ENCODE measurements around the gene ASS1. TPM values are rescaled to one million over a fixed set of nuclear protein-coding genes. Genes with fewer than 3 reads are reported as not detected.
A peak's percentile ranks its signal among the peaks of the same experiment; 100 is the strongest.

ASS1 gene
- total RNA-seq, 2 experiments from 2014 or later: 5.4 to 6.3 TPM

DNA sequence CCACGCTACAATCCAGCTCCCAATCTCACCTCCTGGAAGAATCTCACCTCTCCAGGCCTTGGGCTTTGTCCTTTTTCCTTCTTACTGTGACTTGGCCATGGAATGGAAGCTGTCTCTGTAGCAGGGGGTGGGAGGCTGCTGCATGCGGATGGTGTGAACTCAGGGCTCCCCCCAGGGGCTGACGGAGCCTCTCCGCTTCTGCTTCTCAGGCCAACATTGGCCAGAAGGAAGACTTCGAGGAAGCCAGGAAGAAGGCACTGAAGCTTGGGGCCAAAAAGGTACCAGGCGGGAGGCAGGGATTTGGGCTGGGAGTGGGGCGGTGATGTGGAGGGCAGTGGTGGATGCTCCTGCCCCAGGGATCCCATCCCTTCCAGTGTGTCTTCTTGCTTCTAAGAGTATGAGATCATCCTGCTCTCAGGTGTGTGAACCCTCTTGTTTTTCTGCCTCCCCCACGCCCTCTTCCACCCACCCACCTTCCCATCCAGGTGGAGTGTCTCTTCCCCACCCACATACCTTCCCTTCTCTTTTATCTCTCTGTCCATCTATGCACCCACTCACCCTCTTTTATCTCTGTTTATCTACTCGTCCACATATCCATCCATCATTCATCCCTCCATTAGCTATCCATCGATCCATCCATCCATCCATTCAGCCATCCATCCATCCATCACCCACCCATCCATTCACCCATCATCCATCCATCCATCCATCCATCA, 9.5 kb downstream of the ASS1 start:
- Mint-ChIP-seq H3K9me3 (no peaks in the 10 kb centered on the region), H3K4me1 (ENCODE audit: low read depth) (no peaks in the 10 kb centered on the region), H3K36me3 (no peaks in the 10 kb centered on the region), H3K4me3 (no peak overlapping the region), H3K27ac (no peak overlapping the region), H3K27me3 (peaks cover 6% of the 10 kb centered on the region)
- POLR2A ChIA-PET: no interaction called here
- intact Hi-C loops (cut with micrococcal nuclease): no loop called here
- no peak for DNase-seq
- CTCF ChIA-PET: interaction anchor here (0.7 to 1.4 kb wide), 2 partner anchors 228 to 230 kb away, joined by 3 to 7 read pairs; no protein-coding TSS in a partner anchor

DNA sequence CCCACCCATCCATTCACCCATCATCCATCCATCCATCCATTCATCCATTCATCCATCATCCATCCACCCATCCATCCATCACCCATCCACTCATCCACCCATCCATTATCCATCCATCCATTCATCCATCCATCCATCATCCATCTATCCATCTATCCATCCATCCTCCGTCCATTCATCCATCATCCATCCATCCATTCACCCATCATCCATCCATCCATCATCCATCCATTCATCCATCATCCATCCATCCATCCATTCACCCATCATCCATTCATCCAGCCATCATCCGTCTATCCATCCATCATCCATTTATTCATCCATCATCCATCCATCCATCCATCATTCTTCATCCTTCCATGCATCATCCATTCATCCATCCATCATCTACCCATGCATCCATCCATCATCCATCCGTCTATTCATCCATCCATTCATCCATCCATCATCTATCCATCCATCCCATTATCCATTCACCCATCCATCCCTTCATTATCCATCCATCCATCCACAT, 10.1 kb downstream of the ASS1 start:
- no peaks in the 10 kb centered on the region for H3K9me3 Mint-ChIP-seq
- H3K4me3 Mint-ChIP-seq: no peak overlapping the region
- intact Hi-C loops (cut with micrococcal nuclease): no loop called here
- H3K36me3 Mint-ChIP-seq: no peaks in the 10 kb centered on the region
- DNase-seq: no peak
- ChIA-PET POLR2A (no interaction called here), CTCF (no interaction called here)
- H3K27ac Mint-ChIP-seq: no peak overlapping the region
- no peaks in the 10 kb centered on the region for H3K4me1 Mint-ChIP-seq (ENCODE audit: low read depth)
- H3K27me3 Mint-ChIP-seq: peaks cover 6% of the 10 kb centered on the region

DNA sequence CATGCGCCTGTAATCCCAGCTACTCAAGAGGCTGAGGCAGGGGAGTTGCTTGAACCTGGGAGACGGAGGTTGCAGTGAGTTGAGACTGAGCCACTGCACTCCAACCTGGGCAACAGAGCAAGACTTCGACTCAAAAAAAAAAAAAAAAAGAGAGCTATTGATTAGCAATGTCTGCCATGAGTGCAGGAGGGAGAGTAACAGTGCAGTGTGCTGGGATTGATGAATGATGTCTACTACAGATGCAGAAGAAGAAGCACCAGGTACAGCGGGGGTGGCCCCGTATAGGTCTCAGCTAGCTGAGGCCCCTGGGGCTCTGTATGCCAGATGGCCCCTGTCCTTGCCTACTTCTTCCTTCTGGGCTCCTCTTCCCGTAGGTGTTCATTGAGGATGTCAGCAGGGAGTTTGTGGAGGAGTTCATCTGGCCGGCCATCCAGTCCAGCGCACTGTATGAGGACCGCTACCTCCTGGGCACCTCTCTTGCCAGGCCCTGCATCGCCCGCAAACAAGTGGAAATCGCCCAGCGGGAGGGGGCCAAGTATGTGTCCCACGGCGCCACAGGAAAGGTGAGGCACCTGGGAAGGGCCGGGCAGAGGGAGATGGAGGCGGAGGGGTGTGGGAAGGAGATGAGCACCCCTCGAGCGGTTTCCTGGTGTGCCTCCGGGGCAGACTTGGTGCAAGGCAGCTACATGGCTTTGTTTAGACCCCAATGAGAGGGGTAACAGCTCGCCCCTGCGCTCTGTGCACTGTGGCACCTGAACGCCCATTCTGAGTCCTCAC, 13.5 kb downstream of the ASS1 start:
- intact Hi-C loops (cut with micrococcal nuclease): no loop called here
- CTCF ChIA-PET: interaction anchor here (0.5 to 10.8 kb wide), 2 partner anchors 224 to 1430 kb away, joined by 3 to 158 read pairs; partner anchors contain the start of gene SH3GLB2
- POLR2A ChIA-PET: no interaction called here
- Mint-ChIP-seq H3K4me3 (no peak overlapping the region), H3K27me3 (peaks cover 12% of the 10 kb centered on the region), H3K4me1 (ENCODE audit: low read depth) (no peaks in the 10 kb centered on the region), H3K9me3 (no peaks in the 10 kb centered on the region), H3K27ac (no peak overlapping the region), H3K36me3 (no peaks in the 10 kb centered on the region)
- DNase-seq: no peak

DNA sequence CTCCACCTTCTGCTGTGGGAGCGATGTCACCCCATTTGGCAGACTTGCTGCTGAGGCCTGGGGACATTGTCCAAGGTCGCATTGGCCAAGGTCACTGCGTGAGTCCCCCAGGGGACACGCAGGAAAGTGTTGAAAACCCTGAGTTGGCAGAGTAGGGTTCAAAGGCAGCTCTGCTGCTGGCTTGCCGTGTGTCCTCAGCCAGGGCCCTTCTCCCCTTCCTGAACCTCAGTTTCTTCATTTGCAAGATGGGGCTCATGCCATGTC, 14.0 kb downstream of the ASS1 start:
- CTCF ChIA-PET: interaction anchor here (10.8 kb wide), 1 partner anchor 223 kb away, joined by 158 read pairs; no protein-coding TSS in a partner anchor
- H3K9me3 Mint-ChIP-seq: no peaks in the 10 kb centered on the region
- no peak for DNase-seq
- no peak overlapping the region for H3K4me3 Mint-ChIP-seq
- no peak overlapping the region for H3K27ac Mint-ChIP-seq
- H3K4me1 Mint-ChIP-seq (ENCODE audit: low read depth): no peaks in the 10 kb centered on the region
- intact Hi-C loops (cut with micrococcal nuclease): no loop called here
- H3K27me3 Mint-ChIP-seq: peaks cover 13% of the 10 kb centered on the region
- H3K36me3 Mint-ChIP-seq: no peaks in the 10 kb centered on the region
- POLR2A ChIA-PET: no interaction called here

DNA sequence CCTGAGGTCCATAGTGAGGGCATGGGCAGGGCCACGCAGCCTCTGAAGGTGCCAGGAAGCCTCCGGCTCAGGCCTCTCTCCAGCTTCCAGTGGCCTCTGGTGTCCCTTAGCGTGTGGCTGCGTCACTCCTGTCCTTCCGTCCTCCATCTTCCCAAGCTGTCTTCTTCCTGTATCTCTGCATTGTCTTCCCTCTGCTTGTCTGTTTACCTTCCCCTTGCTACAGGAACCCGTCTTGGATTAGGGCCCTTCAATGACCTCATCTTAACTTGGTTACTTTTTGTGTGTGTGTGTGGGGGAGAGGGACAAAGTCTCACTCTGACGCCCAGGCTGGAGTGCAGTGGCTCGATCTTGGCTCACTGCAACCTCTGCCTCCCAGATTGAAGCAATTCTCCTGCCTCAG, 14.4 kb downstream of the ASS1 start:
- Mint-ChIP-seq H3K4me1 (ENCODE audit: low read depth) (no peaks in the 10 kb centered on the region), H3K4me3 (no peak overlapping the region), H3K27me3 (peaks cover 16% of the 10 kb centered on the region), H3K36me3 (no peaks in the 10 kb centered on the region), H3K27ac (no peak overlapping the region), H3K9me3 (no peaks in the 10 kb centered on the region)
- POLR2A ChIA-PET: no interaction called here
- intact Hi-C loops (cut with micrococcal nuclease): no loop called here
- no peak for DNase-seq
- CTCF ChIA-PET: interaction anchor here (10.8 kb wide), 1 partner anchor 223 kb away, joined by 158 read pairs; no protein-coding TSS in a partner anchor

DNA sequence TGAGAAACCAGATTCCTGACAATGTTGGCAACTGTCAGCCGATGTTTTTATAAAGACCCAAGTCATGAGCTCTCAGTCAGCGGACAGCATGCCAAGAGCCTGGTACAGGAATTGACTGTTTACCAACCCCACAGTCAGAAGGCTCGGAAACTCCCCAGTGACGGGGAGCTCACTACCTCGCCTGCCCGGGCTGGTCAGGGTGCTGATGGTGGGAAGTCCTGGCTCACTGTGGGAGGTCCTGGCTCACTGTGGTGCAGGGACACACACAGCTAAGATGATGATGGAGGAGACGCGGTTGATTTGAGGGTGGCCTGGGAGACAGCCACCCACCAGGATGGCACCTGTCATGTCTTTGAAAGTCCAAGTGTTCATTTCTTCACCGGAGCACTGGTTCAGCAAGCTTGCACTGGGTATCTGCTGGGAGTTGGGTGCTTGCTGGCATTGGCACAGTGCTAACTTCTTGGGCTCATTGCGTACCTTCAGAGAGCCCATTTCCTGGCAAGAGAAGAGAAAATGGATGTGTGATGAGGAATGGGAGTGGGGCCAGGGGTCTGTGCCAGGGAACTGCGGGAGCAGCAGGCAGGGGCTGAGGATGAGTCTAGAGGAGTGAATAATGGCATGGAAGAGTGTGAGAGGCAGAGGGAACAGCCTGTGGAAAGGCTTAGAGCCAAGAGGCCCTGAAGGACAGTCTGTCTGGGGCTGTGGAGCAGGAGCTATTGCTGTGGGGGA, 15.3 kb downstream of the ASS1 start:
- Mint-ChIP-seq H3K9me3 (no peaks in the 10 kb centered on the region), H3K4me1 (ENCODE audit: low read depth) (no peaks in the 10 kb centered on the region), H3K4me3 (no peak overlapping the region), H3K27me3 (peaks cover 16% of the 10 kb centered on the region), H3K27ac (no peak overlapping the region), H3K36me3 (no peaks in the 10 kb centered on the region)
- DNase-seq: no peak
- CTCF ChIA-PET: interaction anchor here (0.6 to 10.8 kb wide), 11 partner anchors 13 to 241 kb away, joined by 3 to 158 read pairs (median 4); partner anchors contain the start of gene EXOSC2
- POLR2A ChIA-PET: no interaction called here
- intact Hi-C loops (cut with micrococcal nuclease): no loop called here

DNA sequence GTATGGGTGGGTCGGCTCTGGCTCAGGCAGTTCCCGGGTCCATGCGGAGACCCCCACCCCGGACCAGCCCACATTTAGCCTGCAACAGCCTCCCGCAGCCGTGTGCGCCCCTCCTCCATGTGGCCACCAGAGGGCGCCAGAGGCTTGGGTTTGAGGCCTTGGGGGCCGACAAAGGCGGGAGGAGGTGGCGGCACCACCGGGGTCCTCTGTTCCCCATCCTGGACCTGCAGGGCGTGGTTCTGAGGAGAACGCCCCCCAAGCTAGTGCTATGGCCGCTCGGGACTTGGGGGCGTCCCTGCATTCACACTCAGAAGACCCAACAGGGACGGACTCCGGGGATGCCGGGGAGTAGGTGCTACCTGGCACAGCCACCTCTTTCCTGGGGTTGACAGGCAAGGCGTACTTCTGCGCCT, 16.5 kb downstream of the ASS1 start:
- no peaks in the 10 kb centered on the region for H3K9me3 Mint-ChIP-seq
- POLR2A ChIA-PET: no interaction called here
- H3K36me3 Mint-ChIP-seq: no peaks in the 10 kb centered on the region
- H3K27me3 Mint-ChIP-seq: peaks cover 17% of the 10 kb centered on the region
- intact Hi-C loops (cut with micrococcal nuclease): loop anchor here (1.0 kb wide), 1 partner anchor 221 kb away; no protein-coding TSS in a partner anchor
- H3K4me1 Mint-ChIP-seq (ENCODE audit: low read depth): no peaks in the 10 kb centered on the region
- CTCF ChIA-PET: interaction anchor here (0.6 to 10.8 kb wide), 8 partner anchors 12 to 331 kb away, joined by 3 to 158 read pairs (median 4); partner anchors contain the start of gene EXOSC2
- DNase-seq: peak; percentile 74
- no peak overlapping the region for H3K27ac Mint-ChIP-seq
- no peak overlapping the region for H3K4me3 Mint-ChIP-seq

DNA sequence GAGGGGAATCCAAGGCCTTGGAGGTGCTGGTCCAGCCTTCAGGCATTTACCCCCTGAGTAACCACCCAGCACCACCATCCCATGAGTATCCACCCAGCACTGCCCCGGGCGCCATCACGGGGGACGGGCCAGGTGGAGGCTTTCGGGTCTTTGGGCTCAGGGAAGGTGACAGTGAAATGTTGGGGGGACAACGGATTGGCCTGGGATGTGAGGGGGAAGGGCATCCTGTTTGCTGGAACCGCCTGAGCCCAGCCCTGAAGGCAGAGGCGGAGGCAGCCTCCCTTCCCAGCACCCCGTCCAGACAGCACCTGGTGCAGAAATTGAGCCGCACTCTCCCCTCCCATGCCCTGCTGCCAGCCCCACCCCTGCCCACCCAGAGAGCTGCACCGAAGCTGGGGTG, 17.0 kb downstream of the ASS1 start:
- Mint-ChIP-seq H3K36me3 (no peaks in the 10 kb centered on the region), H3K4me1 (ENCODE audit: low read depth) (no peaks in the 10 kb centered on the region), H3K4me3 (no peak overlapping the region), H3K9me3 (no peaks in the 10 kb centered on the region), H3K27ac (no peak overlapping the region), H3K27me3 (peaks cover 18% of the 10 kb centered on the region)
- no peak for DNase-seq
- ChIA-PET CTCF (interaction anchor here (1.7 to 10.8 kb wide), 3 partner anchors 220 to 240 kb away, joined by 4 to 158 read pairs (median 8); partner anchors contain the start of gene EXOSC2), POLR2A (no interaction called here)
- intact Hi-C loops (cut with micrococcal nuclease): loop anchor here (1.0 kb wide), 1 partner anchor 221 kb away; no protein-coding TSS in a partner anchor

DNA sequence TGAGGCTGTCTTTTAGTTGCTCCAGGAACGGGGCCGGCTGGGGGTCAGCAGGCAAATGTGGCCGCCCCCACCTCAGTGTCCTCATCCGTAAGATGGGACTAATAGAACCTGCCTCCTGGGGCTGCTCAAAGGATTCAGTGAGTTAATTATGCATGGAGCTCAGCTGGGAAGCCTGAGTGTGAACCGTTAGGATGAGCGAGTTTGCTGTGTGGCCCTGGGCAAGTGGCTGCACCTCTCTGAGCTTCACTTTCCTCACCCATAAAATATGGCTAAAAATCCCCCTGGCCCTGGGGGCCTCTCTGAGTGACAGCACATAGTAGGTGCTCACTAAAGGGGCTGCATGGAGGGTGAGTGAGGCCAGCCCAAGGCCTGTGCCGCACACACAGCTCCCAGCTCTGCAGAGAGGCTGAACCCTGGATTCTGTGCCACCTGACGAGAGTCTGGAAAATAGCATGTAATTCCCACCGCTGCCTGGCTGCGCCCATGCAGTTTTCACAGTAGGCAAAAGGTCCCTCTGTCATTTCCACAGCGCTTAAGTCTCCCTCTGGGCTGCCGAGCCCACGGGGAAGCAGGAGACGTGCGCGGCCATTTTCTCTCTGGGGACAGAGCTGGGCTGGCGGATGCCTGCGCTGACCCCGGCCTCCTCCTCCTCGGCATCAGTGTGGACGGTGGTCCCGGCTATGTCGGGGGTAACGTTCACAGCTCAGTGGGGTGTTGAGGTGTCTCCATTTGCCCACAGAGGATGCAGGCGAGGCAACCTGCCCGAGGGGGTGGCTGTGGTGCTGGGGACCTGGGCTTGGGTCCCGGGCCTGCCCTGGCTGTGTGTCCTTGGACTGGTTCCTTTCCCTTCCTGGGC, 18.2 kb downstream of the ASS1 start:
- no peaks in the 10 kb centered on the region for H3K4me1 Mint-ChIP-seq (ENCODE audit: low read depth)
- ChIA-PET POLR2A (no interaction called here), CTCF (interaction anchor here (1.5 to 10.8 kb wide), 2 partner anchors 219 to 223 kb away, joined by 5 to 158 read pairs; no protein-coding TSS in a partner anchor)
- no peak overlapping the region for H3K4me3 Mint-ChIP-seq
- peaks cover 26% of the 10 kb centered on the region for H3K27me3 Mint-ChIP-seq
- H3K9me3 Mint-ChIP-seq: no peaks in the 10 kb centered on the region
- intact Hi-C loops (cut with micrococcal nuclease): no loop called here
- no peak for DNase-seq
- no peaks in the 10 kb centered on the region for H3K36me3 Mint-ChIP-seq
- H3K27ac Mint-ChIP-seq: no peak overlapping the region

DNA sequence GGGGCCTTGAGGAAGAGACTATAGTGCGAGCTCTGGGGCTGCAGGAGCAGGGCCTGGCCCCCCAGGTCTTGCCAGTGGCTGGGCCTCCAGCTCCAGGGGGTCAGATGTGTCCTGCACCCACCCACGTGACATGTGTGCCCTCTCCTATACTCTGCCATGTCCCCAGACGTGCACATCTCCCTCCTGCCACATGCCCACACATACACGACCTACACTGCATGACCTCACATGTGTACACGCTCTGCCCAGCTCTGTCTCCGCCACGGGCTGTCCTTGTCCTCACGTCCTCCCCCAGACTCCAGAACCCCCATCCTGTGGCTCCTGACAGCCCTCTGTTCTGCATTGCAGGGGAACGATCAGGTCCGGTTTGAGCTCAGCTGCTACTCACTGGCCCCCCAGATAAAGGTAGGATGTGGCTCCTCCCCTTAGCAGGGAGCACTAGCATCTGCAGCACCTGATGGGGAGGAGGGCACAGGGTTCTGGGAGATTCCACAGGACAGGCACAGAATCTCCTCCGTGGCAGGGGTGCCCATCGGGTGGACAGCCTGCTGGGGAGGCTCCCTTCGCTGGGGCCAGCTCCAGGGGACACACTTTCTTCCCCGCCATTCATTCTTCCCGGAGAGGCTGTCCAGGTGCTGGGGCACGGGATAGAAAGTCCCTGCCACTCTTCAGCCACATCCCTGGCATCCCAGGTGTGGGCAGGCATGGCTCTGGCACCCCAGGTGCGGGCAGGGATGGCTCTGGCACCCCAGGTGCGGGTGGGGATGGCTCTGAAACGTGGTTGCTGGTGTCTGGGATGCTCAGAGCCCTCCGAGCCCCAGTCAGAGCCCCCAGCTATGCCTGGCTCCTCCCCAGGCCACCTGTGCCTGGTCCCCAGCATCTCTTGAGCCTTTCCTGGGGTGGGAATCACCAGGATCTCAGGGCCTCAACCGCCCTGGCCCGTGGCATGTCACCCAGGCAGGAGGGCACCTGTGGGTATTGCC, 19.3 kb downstream of the ASS1 start:
- H3K27me3 Mint-ChIP-seq: peaks cover 33% of the 10 kb centered on the region

More for the DNA sequence above, 19.3 kb downstream of the ASS1 start:
- DNase-seq: no peak
- ChIA-PET POLR2A (no interaction called here), CTCF (interaction anchor here (0.5 to 10.8 kb wide), 4 partner anchors 218 to 582 kb away, joined by 3 to 158 read pairs (median 4); no protein-coding TSS in a partner anchor)
- no peak overlapping the region for H3K27ac Mint-ChIP-seq
- no peaks in the 10 kb centered on the region for H3K36me3 Mint-ChIP-seq
- no peaks in the 10 kb centered on the region for H3K9me3 Mint-ChIP-seq
- H3K4me1 Mint-ChIP-seq (ENCODE audit: low read depth): no peaks in the 10 kb centered on the region
- H3K4me3 Mint-ChIP-seq: no peak overlapping the region
- intact Hi-C loops (cut with micrococcal nuclease): no loop called here

All from activated CD4-positive, alpha-beta memory T cell treated with anti-CD3 and anti-CD28 coated beads for 36 hours (primary cell).